ENCODE data around the gene AFF3.

- no peak for TF ChIP-seq CTCF (IDR thresholded peaks at IDR 0.05)
- no peak for TF ChIP-seq POLR2A (IDR thresholded peaks at IDR 0.05)
These were observed 192.9 kb downstream of the AFF3 start for GRCh38 chr2:99949530-99949929.
